HepG2 (cell line): ENCODE data around the gene C10orf53.

ENCODE experiments used
- FOXP1 ChIP-seq, 2 experiments: fragments of 450-650 bp in 1 of 2; IDR thresholded peaks; 2 replicates each; pipeline ENCODE4 v1.6.1; 2017 to 2018; ENCODE audit warnings: antibody characterized with exemption in 1 of 2
- ZNF878 ChIP-seq: sonication (generic); formaldehyde crosslinking; IDR thresholded peaks from 2 replicates; pipeline ENCODE4 v1.8.1; 2023; ENCODE audit warnings: mild to moderate bottlenecking, missing genetic modification reagents, moderate library complexity

DNA sequence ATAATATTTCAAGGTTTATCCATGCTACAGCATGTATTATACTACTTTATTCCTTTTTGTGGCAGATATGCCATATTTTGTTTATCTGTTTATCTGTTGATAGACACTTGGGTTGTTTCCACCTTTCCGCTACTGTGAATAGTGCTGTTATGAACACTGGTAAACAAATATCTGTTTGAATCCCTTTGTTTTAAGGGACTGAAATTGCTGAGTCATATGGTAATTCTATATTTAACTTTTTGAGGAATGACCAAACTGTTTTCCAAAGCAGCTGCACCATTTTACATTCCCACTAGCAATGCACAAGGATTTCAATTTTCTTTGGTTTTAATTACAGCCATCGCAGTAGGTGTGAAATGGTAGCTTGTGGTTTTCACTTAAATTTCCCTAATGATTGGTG is 3.4 kb downstream of the C10orf53 start:
- TF ChIP-seq ZNF878 (CRISPR knock-in tag) (no peak), FOXP1 (IDR thresholded peaks at IDR 0.05) (no peak), FOXP1 (CRISPR knock-in tag; IDR thresholded peaks at IDR 0.05) (no peak)
